GM13976 (cell line): ENCODE results near the gene CDC40.

ENCODE experiments used
- DNase-seq: peaks from one replicate; pipeline ENCODE4 v3.0.0; 2012; ENCODE audit warnings: low spot score
- CTCF ChIP-seq: IDR thresholded peaks from 2 replicates; pipeline ENCODE4 v1.5.1; 2012; ENCODE audit warnings: borderline replicate concordance, mild to moderate bottlenecking; ENCODE audit not compliant: insufficient read depth; ENCODE audit errors: extremely low read depth, missing control alignments, control extremely low read depth
- in situ Hi-C: fragments of 300-500 bp; cut with MboI; formaldehyde crosslinking; loops from one replicate; pipeline ENCODE4 v1.12.0; 2022; ENCODE audit warnings: low sequenced_read_pairs, mixed read lengths, inconsistent platforms; ENCODE audit not compliant: unreplicated experiment

CDC40 gene

GRCh38 chr6:110277100-110277665 is 97.0 kb downstream of the CDC40 start:
- TF ChIP-seq CTCF, result no peak
- in situ Hi-C loops, result no loop called here
- no peak for DNase-seq
